Neural crest cell (in vitro differentiated cells): ENCODE measurements around the gene PF4V1. TPM values are rescaled to one million over a fixed set of nuclear protein-coding genes. Genes with fewer than 3 reads are reported as not detected.

Source experiments
- DNase-seq: peaks from one replicate; pipeline ENCODE4 v3.0.0; 2021; ENCODE audit warnings: low read depth, mixed read lengths, low spot score
- H3K27ac Mint-ChIP-seq: one replicate; pipeline ENCODE4 v1.8.0; 2021; ENCODE audit warnings: mild to moderate bottlenecking, mixed read lengths; ENCODE audit not compliant: unreplicated experiment
- H3K27me3 Mint-ChIP-seq: 2 replicates; pipeline ENCODE4 v1.8.0; 2021; ENCODE audit warnings: low read depth, mild to moderate bottlenecking, mixed read lengths
- H3K36me3 Mint-ChIP-seq: 2 replicates; pipeline ENCODE4 v1.8.0; 2021; ENCODE audit warnings: low read depth, mild to moderate bottlenecking, mixed read lengths
- H3K4me1 Mint-ChIP-seq: 2 replicates; pipeline ENCODE4 v1.8.0; 2021; ENCODE audit warnings: mixed read lengths
- H3K4me3 Mint-ChIP-seq: one replicate; pipeline ENCODE4 v1.8.0; 2021; ENCODE audit warnings: mild to moderate bottlenecking, mixed read lengths
- H3K9me3 Mint-ChIP-seq: 2 replicates; pipeline ENCODE4 v1.8.0; 2021; ENCODE audit warnings: mixed read lengths
- total RNA-seq: library from RNA; stranded (reverse); gene quantifications from 2 replicates; pipeline ENCODE4 v1.2.1, GENCODE V29; 2021
- TF ChIP-seq, protein P1 (sequence below): fragments of 200-600 bp; sonication (generic); conservative IDR thresholded peaks from 2 replicates; pipeline ENCODE4 v1.5.0; 2021; ENCODE audit warnings: antibody characterized with exemption, mild to moderate bottlenecking

The PF4V1 gene
- total RNA-seq, 1 donor from 2014 or later = not detected

GRCh38 chr4:73844345-73844744 lies 8.8 kb upstream of the PF4V1 start:
- no peaks in the 10 kb centered on the region for H3K36me3 Mint-ChIP-seq
- no peak for DNase-seq
- peaks cover 19% of the 10 kb centered on the region for H3K27me3 Mint-ChIP-seq

DNA sequence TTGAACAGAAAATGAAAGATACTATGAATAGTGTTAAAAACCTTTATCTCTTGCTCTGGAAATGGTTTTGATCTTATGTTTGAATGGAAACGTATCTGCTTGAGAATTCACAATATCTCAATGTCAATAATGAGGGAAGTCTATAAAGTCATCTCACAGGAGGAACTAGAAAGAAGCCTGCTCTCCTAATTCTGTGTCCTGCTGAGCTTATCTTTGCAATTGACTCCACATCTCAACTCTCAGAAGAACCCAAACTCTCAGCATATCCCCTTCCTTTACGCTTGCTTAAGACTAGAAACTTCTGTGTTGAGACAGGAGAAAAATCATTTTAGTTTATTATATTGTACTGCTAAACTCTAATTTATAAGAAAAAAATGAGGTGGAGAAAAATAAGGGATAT lies 8.3 kb upstream of the PF4V1 start:
- no peak overlapping the region for H3K4me3 Mint-ChIP-seq
- H3K27me3 Mint-ChIP-seq = peaks cover 14% of the 10 kb centered on the region
- no peaks in the 10 kb centered on the region for H3K36me3 Mint-ChIP-seq
- no peaks in the 10 kb centered on the region for H3K4me1 Mint-ChIP-seq
- no peak overlapping the region for H3K27ac Mint-ChIP-seq
- no peaks in the 10 kb centered on the region for H3K9me3 Mint-ChIP-seq
- DNase-seq = no peak
- TF ChIP-seq, protein P1, sequence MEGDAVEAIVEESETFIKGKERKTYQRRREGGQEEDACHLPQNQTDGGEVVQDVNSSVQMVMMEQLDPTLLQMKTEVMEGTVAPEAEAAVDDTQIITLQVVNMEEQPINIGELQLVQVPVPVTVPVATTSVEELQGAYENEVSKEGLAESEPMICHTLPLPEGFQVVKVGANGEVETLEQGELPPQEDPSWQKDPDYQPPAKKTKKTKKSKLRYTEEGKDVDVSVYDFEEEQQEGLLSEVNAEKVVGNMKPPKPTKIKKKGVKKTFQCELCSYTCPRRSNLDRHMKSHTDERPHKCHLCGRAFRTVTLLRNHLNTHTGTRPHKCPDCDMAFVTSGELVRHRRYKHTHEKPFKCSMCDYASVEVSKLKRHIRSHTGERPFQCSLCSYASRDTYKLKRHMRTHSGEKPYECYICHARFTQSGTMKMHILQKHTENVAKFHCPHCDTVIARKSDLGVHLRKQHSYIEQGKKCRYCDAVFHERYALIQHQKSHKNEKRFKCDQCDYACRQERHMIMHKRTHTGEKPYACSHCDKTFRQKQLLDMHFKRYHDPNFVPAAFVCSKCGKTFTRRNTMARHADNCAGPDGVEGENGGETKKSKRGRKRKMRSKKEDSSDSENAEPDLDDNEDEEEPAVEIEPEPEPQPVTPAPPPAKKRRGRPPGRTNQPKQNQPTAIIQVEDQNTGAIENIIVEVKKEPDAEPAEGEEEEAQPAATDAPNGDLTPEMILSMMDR = no peak

More at GRCh38 chr4:73844345-73844744, 8.8 kb upstream of the PF4V1 start:
- Mint-ChIP-seq H3K4me3 (no peak overlapping the region), H3K4me1 (no peaks in the 10 kb centered on the region), H3K27ac (no peak overlapping the region), H3K9me3 (no peaks in the 10 kb centered on the region)
- TF ChIP-seq, protein P1 = no peak

- Mint-ChIP-seq H3K27ac (no peak overlapping the region), H3K4me1 (no peaks in the 10 kb centered on the region), H3K9me3 (no peaks in the 10 kb centered on the region), H3K36me3 (no peaks in the 10 kb centered on the region), H3K4me3 (no peak overlapping the region), H3K27me3 (peaks cover 15% of the 10 kb centered on the region)
- TF ChIP-seq, protein P1 = no peak
- no peak for DNase-seq
Observed at GRCh38 chr4:73847526-73848182, 5.4 kb upstream of the PF4V1 start.

DNA sequence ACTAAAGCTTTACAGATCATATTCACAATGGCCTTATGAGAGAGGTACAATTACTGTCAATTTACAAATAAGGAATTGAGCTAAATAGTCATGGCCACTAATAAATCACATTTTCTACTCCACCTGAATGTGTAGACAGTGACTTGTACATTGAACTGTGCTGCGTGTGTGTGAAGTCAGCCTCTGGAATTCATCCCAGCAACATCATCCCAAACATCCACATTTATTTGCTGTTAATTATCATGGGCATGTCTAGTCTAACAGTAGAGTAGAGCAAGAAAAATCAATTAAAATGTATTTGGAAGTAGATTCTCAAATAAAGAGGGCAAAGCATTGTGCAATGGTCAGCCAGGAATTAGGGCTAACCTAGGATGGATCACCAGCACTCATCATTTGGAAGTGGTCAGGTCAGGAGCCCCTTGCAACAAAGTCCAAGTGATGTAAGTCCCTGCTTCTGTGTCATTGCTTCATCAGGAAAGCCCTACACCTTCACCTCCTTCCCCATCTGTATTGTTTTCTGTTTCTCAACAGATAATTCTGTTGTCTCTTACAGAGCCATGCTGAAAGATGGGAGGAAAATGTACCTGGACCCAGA lies 4.8 kb upstream of the PF4V1 start:
- no peak for DNase-seq
- Mint-ChIP-seq H3K36me3 (no peaks in the 10 kb centered on the region), H3K4me3 (no peak overlapping the region), H3K4me1 (no peaks in the 10 kb centered on the region), H3K27ac (no peak overlapping the region), H3K9me3 (no peaks in the 10 kb centered on the region), H3K27me3 (peaks cover 12% of the 10 kb centered on the region)
- TF ChIP-seq, protein P1 = no peak

GRCh38 chr4:73850261-73850970 lies 2.7 kb upstream of the PF4V1 start:
- TF ChIP-seq, protein P1 = no peak
- H3K9me3 Mint-ChIP-seq = no peaks in the 10 kb centered on the region
- no peaks in the 10 kb centered on the region for H3K36me3 Mint-ChIP-seq
- H3K27ac Mint-ChIP-seq = no peak overlapping the region
- no peak overlapping the region for H3K4me3 Mint-ChIP-seq
- H3K27me3 Mint-ChIP-seq = peaks cover 20% of the 10 kb centered on the region
- H3K4me1 Mint-ChIP-seq = no peaks in the 10 kb centered on the region
- no peak for DNase-seq
